ENCODE results near the gene ATOH8. TPM values are rescaled to one million over a fixed set of nuclear protein-coding genes. Genes with fewer than 3 reads are reported as not detected.

The ATOH8 gene
- total RNA-seq, 6 experiments from 2014 or later = 34.4 to 53.0 (median 45.5) TPM

- peak; percentile 10 for DNase-seq
- peaks cover 9% of the 10 kb centered on the region; the same call in 1 of the 2 replicates for H3K36me3 Mint-ChIP-seq (ENCODE audit: low read depth)
Measured at GRCh38 chr2:85797921-85798320, 44.1 kb downstream of the ATOH8 start.

GRCh38 chr2:85799215-85799956, 45.6 kb downstream of the ATOH8 start:
- DNase-seq = no peak
- Mint-ChIP-seq H3K4me3 (no peak overlapping the region), H3K36me3 (ENCODE audit: low read depth) (peaks cover 9% of the 10 kb centered on the region; the same call in 1 of the 2 replicates), H3K27ac (no peak overlapping the region), H3K9me3 (no peaks in the 10 kb centered on the region; the same call in 1 of the 2 replicates), H3K27me3 (ENCODE audit: insufficient read depth) (peaks cover 6% of the 10 kb centered on the region; the same call in 1 of the 2 replicates), H3K4me1 (ENCODE audit: low read depth) (peaks cover 38% of the 10 kb centered on the region)
- no peak for TF ChIP-seq CTCF (IDR thresholded peaks at IDR 0.05)

More at GRCh38 chr2:85797921-85798320, 44.1 kb downstream of the ATOH8 start:
- peak; percentile 74 for TF ChIP-seq CTCF (IDR thresholded peaks at IDR 0.05)
- Mint-ChIP-seq H3K4me1 (ENCODE audit: low read depth) (peaks cover 51% of the 10 kb centered on the region), H3K9me3 (no peaks in the 10 kb centered on the region; the same call in 1 of the 2 replicates), H3K27ac (no peak overlapping the region), H3K27me3 (ENCODE audit: insufficient read depth) (peaks cover 6% of the 10 kb centered on the region; the same call in 1 of the 2 replicates), H3K4me3 (no peak overlapping the region)

GRCh38 chr2:85800586-85800985, 46.8 kb downstream of the ATOH8 start:
- peaks cover 9% of the 10 kb centered on the region; the same call in 1 of the 2 replicates for H3K36me3 Mint-ChIP-seq (ENCODE audit: low read depth)
- no peak overlapping the region for H3K27ac Mint-ChIP-seq
- TF ChIP-seq CTCF (IDR thresholded peaks at IDR 0.05) = no peak
- no peak overlapping the region for H3K4me3 Mint-ChIP-seq
- peaks cover 5% of the 10 kb centered on the region for H3K27me3 Mint-ChIP-seq (ENCODE audit: insufficient read depth)
- DNase-seq = no peak
- H3K9me3 Mint-ChIP-seq = no peaks in the 10 kb centered on the region; the same call in 1 of the 2 replicates
- H3K4me1 Mint-ChIP-seq (ENCODE audit: low read depth) = peaks cover 38% of the 10 kb centered on the region

GRCh38 chr2:85801871-85802270, 48.1 kb downstream of the ATOH8 start:
- no peak for TF ChIP-seq CTCF (IDR thresholded peaks at IDR 0.05)
- H3K27ac Mint-ChIP-seq = no peak overlapping the region
- DNase-seq = no peak
- H3K4me1 Mint-ChIP-seq (ENCODE audit: low read depth) = peaks cover 29% of the 10 kb centered on the region
- H3K27me3 Mint-ChIP-seq (ENCODE audit: insufficient read depth) = peaks cover 6% of the 10 kb centered on the region
- H3K4me3 Mint-ChIP-seq = no peak overlapping the region
- no peaks in the 10 kb centered on the region; the same call in 1 of the 2 replicates for H3K9me3 Mint-ChIP-seq
- peaks cover 9% of the 10 kb centered on the region; the same call in 1 of the 2 replicates for H3K36me3 Mint-ChIP-seq (ENCODE audit: low read depth)

- TF ChIP-seq CTCF (IDR thresholded peaks at IDR 0.05) = no peak
- no peak for DNase-seq
- Mint-ChIP-seq H3K27me3 (ENCODE audit: insufficient read depth) (peaks cover 3% of the 10 kb centered on the region), H3K4me3 (no peak overlapping the region), H3K9me3 (no peaks in the 10 kb centered on the region; the same call in 1 of the 2 replicates), H3K27ac (no peak overlapping the region), H3K4me1 (ENCODE audit: low read depth) (peaks cover 24% of the 10 kb centered on the region), H3K36me3 (ENCODE audit: low read depth) (peaks cover 9% of the 10 kb centered on the region; the same call in 1 of the 2 replicates)
Measured at GRCh38 chr2:85802354-85803103, 48.7 kb downstream of the ATOH8 start.
